Activated CD8-positive, alpha-beta memory T cell treated with anti-CD3 and anti-CD28 coated beads for 48 hours (primary cell): ENCODE measurements around the gene KCNH1.
"Not testable (repeated sequence)": the region's sequence is repeated elsewhere in the genome, so short reads cannot be mapped to it uniquely, and the experiment has no call there.

Experiments
- DNase-seq, 3 experiments: peaks; one replicate each; pipeline ENCODE4 v3.0.0-alpha.2; 2020; ENCODE audit warnings: low read depth in 2 of 3, low spot score in 2 of 3

Gene KCNH1

GRCh38 chr1:210690236-210690635 lies 443.7 kb downstream of the KCNH1 start:
- DNase-seq = no peak

DNA sequence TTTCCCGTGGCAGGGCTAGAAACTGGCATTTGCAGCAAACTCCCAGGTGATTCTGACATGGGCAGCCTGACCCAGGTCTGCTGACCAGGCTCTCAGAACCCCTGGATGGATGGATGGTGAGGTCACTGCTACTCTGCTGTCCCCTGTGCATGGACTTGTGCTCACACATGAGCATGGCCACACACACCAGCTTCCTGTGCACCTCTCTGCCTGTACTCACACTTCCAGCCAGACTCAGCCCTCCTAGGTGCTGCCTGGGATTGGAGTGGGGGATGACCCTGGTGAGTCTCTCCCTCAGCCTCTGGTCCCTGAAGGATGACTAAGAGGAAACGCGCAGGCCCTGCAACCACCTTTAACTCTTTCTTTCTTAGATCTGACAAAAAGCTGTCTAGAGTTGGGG lies 444.1 kb downstream of the KCNH1 start:
- DNase-seq = no peak

- no peak for DNase-seq
These were observed 445.3 kb downstream of the KCNH1 start for GRCh38 chr1:210688512-210689234.

GRCh38 chr1:210687582-210688279 lies 446.2 kb downstream of the KCNH1 start:
- no peak for DNase-seq

DNA sequence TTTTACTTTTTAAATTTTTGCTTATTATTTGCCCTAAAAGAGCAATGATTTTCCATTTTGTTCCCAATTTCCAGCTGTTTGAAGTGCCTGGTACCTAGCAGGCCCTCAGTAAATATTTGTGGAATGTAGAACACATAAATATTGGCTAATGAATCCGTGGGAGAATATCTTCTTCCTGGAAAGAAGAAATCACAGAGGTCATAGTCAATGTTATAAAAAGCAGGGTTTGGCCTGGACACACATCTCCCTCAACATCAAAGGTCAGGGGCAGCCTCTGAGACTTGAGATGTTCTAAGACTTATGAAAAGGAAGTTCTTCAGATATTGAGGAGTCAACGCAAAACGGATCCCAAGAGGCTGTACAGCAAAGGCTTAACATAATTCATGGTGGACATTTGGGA lies 447.1 kb downstream of the KCNH1 start:
- DNase-seq = no peak

DNA sequence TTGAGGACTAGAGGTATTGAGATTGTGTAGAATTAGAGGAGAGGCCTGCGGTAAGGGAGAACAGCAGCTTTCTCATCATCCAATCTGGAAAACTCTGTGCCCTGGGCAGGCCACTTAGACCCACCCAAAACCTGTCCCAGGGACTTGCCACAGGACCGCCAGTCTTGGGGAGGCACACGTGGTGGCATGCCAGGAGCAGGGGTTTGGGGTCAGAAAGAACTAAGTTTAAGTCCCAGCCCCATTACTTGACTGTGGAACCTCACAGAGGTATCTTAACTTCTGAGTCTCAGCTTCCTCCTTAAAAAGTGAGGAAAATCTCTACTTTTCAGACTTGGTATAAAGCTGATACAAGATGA lies 448.7 kb downstream of the KCNH1 start:
- no peak for DNase-seq

- no peak for DNase-seq
These were observed 449.3 kb downstream of the KCNH1 start for GRCh38 chr1:210684466-210685294.

DNA sequence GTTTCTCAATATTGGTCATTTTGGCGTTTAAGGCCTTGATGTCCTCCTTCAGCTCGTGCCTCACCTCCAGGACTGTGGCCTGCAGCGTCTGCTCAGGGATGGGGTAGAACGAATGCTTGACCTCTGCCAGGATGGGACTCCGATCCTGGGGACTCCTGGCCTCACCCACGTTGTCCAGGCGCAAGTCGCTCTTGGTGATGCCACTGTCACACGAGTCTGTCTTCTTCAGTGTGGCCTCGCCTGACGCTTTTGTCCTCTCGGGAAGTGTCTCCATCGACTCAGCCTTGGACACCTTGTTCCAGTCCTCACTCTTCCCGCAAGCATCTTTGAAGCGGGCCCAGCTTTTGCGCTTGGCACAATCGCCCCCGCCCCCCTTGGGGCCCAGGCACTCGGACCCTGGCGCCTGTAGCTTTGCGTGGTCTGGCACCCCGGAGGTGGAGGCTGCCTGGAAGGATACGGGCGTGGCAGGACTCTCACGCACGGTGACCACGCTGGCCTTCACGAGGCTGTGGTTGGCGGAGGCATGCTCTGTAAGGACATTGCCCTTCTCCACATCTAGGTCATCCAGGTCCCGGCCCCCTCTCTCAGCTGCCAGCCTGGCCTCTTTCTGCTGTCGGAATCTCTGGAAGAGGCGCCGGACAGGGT lies 450.4 kb downstream of the KCNH1 start:
- DNase-seq = no peak

DNA sequence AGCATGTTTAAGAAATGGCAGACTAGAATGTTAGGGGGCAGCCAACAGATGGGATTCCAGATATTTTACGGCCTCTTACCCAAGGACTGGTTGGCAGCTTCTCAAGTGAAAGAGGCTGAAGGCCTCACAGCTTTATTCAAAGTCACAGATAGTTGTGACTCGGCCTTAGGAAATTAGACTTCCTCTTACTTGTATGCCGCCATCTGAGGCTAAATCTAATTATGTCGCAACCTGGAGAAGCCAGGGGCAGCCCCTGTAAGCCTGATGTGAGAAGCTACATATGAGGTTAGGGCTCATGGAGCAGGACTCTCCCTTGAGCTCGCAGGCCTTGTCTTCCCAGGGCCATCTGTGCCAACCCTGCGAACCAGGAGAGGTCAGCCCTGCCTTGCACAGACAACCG lies 452.8 kb downstream of the KCNH1 start:
- no peak for DNase-seq

- DNase-seq = no peak
These were observed 455.6 kb downstream of the KCNH1 start for GRCh38 chr1:210678306-210678705.

- DNase-seq = no peak
These were observed 456.4 kb downstream of the KCNH1 start for GRCh38 chr1:210677533-210677932.

DNA sequence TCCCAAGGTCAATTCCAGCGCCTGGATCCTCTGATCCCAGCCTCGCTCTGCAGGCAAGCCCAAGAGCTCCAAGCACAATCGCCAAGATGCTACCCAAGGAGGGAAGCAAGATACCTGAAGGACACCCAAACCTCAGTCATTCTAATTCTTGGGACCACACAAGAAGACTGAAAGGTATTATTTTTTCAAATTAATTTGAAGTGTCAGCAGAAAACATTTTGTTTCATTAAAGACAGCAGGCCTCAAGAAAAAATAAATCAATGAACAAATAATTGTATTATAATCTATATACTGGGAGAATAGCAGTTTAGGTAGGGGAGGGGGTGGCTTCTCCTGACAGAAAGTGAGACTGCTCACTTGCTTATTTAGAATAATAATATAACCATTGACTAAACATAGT lies 457.4 kb downstream of the KCNH1 start:
- DNase-seq = no peak

GRCh38 chr1:210674151-210674550 lies 459.8 kb downstream of the KCNH1 start:
- no peak for DNase-seq

DNA sequence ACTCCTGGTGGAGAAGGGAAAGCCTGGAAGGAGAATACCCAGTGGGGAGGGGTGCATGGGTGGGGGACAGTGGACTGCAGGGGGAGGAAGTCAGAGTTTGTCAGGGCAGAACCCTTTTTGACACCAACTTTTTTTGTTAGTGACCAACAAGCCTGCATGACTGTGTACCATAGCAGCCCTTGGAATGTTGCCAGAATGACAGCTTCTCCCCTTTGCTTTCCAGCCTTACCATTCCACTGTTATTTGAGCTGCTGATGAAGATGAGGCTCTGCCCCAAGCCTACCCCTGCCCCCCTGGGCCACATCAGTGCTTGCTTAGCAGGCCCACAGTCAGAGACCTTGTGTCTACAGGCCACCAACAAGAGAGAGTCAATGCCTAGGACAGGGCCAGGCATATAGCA lies 464.0 kb downstream of the KCNH1 start:
- no peak for DNase-seq

DNA sequence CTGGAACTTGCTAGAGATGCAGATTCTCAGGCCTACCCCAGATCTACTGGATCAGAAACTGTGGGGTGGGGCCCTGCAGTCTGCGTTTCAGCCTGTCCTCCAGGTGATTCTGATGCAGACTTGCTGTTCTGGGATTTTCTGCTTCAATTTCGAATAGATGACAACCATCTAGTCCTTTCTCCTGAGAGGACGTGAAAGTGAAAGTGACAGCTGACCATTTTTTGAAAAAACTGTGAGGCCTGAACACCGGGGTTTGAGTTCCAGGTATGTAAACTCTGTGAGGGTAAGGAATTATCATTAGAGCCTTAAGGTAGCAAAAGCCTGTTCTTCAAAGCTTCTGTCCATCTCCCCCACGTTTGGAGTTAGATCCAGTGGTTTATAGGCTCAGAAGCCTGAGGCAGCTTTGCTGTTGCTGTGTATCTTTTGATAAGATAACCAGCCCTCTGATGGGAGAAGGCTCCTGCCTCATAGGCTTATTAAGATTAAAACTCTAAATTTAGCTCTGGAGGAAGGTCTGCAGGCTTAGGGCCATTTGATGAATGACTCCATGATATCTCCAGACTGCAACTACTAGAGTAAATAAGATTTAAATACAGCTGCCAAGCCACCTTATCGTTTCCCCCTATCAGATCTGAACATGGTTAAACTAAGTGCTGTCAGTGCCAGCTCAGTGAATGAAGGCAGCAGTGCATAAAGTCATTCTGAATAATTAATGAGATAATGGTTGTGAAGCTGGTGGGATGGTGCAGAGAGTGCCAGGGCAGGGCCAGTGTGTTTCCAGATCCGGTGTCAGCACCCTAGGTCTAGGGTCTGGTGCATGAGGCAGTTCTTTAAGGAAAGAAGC lies 470.0 kb downstream of the KCNH1 start:
- DNase-seq = no peak

- DNase-seq = no peak
These were observed 471.5 kb downstream of the KCNH1 start for GRCh38 chr1:210662291-210663050.

DNA sequence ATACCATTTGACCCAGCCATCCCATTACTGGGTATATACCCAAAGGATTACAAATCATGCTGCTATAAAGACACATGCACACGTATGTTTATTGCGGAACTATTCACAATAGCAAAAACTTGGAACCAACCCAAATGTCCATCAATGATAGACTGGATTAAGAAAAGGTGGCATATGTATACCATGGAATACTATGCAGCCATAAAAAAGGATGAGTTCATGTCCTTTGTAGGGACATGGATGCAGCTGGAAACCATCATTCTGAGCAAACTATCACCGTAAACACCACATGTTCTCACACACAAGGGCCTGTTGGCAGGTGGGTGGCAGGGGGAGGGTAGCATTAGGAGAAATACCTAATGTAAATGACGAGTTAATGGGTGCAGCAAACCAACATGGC lies 472.4 kb downstream of the KCNH1 start:
- DNase-seq = not testable (repeated sequence)

- no peak for DNase-seq
These were observed 476.1 kb downstream of the KCNH1 start for GRCh38 chr1:210657806-210658205.

DNA sequence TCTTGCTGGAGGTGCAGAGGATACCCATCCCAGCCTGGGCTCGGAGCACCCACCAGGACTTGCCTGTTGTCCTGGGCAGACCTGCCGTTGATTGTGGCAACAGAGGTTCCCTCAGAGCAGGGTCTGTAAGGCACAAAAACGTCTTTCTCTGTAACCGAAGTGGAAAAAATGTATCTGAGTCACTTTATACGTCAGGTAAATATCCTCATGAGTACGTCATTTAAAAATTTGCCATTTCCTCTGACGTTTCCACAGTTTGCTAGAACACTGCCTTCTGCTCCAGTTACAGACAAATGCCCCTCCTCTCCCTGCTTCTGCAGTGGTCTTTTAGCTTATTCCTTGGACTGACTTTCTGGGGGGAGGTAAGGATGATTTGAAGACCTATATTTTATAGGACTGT lies 478.4 kb downstream of the KCNH1 start:
- DNase-seq = no peak
